Measurements from ENCODE around the gene CENPH. TPM values are rescaled to one million over a fixed set of nuclear protein-coding genes. Genes with fewer than 3 reads are reported as not detected.

CENPH gene, protein sequence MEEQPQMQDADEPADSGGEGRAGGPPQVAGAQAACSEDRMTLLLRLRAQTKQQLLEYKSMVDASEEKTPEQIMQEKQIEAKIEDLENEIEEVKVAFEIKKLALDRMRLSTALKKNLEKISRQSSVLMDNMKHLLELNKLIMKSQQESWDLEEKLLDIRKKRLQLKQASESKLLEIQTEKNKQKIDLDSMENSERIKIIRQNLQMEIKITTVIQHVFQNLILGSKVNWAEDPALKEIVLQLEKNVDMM
- 26.0 to 31.0 TPM (median 28.8 TPM) in 5 replicates for total RNA-seq (2022; extraction: Qiagen RNA extraction)

DNA sequence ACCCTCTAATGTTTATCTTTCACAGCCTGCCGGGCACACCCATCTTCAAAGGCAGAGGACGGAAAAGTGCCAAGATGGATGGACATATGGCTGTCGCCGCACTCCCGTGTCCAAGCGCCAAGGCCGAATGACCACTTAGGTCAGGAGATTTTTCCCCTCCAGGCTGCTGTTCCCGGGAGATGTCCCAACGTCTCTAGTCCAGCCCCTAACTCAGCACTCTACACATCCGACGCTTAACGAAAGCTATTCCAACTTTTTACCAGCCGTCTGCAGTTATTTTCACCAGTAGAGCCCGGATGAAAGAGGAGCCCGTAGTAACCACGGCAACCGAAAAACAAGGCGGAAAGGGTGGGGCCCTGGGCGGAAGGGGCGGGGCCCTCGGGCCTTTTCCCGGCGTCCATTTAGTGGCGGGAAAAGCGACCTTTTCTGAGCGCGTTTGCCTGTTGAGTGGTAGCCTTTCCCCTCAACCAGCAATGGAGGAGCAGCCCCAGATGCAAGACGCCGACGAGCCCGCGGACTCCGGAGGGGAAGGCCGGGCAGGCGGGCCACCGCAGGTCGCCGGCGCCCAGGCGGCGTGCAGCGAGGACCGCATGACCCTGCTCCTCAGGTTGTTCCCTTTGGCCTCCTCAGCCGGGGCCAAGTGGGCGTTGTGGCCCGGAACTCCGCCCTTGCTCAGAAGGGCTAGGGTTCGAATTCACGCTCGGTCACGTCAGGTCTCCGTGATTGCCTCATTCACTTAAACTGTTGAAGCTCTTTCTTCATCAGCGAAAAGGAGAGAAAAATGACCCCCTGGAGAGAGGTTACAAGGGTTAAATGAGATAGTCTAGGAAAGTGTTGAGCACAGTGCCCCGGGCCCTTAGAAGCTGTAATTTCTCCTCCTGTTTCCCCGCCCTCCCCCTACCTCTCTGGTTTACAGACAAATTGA, at the start of gene CENPH:
Gene CENPH, plus strand, starts transcription at position 422 of the 925 bp plus-strand sequence. Its CDS starts 52 bp downstream, at position 474.

DNA sequence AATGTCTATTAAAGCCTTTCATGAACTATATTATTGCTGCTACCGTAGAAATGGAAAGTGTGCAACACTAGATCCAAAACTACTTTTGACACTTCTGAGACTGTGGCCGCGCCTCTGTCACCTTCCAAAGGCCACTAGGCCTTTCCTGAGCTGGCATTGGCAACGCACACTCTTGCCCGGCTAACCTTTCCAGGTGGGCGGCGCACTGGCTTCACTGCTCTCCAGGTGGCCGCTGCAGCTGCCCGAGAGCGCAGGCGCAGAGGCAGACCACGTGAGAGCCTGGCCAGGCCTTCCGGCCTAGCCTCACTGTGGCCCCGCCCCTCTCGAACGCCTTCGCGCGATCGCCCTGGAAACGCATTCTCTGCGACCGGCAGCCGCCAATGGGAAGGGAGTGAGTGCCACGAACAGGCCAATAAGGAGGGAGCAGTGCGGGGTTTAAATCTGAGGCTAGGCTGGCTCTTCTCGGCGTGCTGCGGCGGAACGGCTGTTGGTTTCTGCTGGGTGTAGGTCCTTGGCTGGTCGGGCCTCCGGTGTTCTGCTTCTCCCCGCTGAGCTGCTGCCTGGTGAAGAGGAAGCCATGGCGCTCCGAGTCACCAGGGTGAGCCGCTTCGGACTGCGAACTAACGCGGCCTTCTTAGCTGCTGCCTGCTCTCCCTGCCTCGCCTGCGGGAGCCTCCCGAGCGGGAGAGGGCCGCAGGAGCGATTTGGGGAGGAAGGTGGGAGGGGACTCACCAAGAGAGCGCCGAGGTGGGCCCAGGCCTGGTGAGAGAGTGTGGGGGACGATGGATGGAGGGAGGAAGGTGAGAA, 22.5 kb upstream of the CENPH start, which contains the start of gene CCNB1:
Gene CCNB1, plus strand, starts transcription at position 465 of the 807 bp plus-strand sequence. Its CDS starts 113 bp downstream, at position 578.

DNA sequence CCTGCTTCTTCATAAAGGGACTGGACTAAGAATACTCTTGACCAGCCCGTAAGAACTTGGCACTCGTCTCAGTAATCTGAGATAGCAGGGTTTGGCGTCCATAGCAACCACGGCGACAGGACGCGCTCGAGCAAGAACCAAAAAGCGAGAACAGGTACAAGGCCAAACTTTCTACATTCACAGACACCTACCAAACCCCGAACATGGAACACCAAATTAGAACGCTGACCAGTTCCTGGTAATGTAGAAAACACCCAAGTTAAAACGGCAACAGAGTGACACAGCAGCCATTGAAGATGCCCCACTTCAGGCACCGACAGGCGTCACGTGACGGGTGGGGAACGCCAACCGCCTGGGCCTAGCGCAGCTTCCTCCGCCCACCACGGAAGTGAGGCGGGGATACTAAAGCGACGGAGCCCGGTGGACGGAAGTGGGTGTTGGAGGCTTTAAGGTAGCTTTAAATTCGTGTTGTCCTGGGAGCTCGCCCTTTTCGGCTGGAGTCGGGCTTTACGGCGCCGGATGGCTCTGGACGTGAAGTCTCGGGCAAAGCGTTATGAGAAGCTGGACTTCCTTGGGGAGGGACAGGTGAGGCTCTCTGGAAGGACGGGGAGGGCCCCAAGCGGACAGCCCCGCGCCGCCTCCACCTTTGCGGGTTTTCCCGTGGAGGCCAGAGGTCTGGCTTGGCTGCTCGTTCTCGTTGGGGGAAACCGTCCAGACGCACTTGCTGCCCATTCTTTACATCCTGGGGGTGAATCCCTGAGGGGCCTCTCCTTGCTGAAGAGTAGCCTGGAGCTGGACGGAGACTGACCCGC, 45.3 kb downstream of the CENPH start, which contains the start of gene CDK7:
Gene CDK7, plus strand, starts transcription at position 430 of the 812 bp plus-strand sequence. Its CDS starts 90 bp downstream, at position 520.

Other genes starting within 250 kb of the CENPH start
- 29.7 to 35.0 TPM (median 31.0 TPM) in 5 replicates for gene SLC30A5, start 95.6 kb upstream of the CENPH start, total RNA-seq (2022; extraction: Qiagen RNA extraction)
- 244 to 287 TPM (median 273 TPM) in 5 replicates for gene CCNB1, start 22.4 kb upstream of the CENPH start, total RNA-seq (2022; extraction: Qiagen RNA extraction)
- gene CDK7, start 45.3 kb downstream of the CENPH start, total RNA-seq (2022; extraction: Qiagen RNA extraction) = 52.7 to 71.8 TPM (median 54.4 TPM) in 5 replicates
- 2.8 to 4.0 TPM (median 3.3 TPM) in 5 replicates for gene CCDC125, start 143.2 kb downstream of the CENPH start, total RNA-seq (2022; extraction: Qiagen RNA extraction)
- 36.3 to 50.9 TPM (median 49.8 TPM) in 5 replicates for gene AK6, start 179.9 kb downstream of the CENPH start, total RNA-seq (2022; extraction: Qiagen RNA extraction)
- 120 to 148 TPM (median 129 TPM) in 5 replicates for gene TAF9, start 179.9 kb downstream of the CENPH start, total RNA-seq (2022; extraction: Qiagen RNA extraction)
- gene RAD17, start 180.2 kb downstream of the CENPH start, total RNA-seq (2022; extraction: Qiagen RNA extraction) = 15.7 to 18.7 TPM (median 16.3 TPM) in 5 replicates
- 2.0 to 4.3 TPM (median 2.4 TPM) in 5 replicates for gene MARVELD2, start 225.5 kb downstream of the CENPH start, total RNA-seq (2022; extraction: Qiagen RNA extraction)

Measured in A549 treated with Hydrocortisone at 1 μM for 4 hours (cell line).